Measurements from ENCODE around the gene PPP2R2D.

DNA sequence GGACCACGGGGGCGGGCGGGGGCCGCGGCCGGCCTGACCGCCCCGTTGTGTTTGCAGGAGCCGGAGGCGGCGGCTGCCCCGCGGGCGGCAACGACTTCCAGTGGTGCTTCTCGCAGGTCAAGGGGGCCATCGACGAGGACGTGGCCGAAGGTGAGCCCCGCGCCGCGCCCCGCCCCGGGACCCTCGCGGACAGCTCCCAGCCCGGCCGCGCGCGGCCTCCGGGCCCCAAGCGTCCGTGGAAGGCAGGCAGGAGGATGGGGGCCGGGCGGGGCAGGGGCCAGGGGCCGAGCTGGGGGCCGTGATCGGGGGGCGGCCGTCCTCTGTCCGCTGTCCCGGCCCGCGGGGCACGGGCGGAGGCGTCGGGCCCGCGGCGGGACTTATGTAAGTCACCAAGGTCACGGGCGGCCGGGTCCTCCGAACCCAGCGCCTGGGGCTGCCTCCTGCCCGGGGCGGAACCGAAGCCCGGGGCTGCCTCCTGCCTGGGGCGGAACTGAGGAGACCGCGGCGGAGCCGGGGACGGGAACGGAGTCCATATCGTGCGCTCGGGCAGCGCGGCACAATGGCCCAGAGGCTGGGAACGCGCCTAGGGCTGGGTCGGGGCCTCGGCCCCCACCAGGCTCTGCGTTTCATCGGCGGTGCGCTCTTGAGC, 497 bp downstream of the PPP2R2D start:
- TF ChIP-seq, protein P1, sequence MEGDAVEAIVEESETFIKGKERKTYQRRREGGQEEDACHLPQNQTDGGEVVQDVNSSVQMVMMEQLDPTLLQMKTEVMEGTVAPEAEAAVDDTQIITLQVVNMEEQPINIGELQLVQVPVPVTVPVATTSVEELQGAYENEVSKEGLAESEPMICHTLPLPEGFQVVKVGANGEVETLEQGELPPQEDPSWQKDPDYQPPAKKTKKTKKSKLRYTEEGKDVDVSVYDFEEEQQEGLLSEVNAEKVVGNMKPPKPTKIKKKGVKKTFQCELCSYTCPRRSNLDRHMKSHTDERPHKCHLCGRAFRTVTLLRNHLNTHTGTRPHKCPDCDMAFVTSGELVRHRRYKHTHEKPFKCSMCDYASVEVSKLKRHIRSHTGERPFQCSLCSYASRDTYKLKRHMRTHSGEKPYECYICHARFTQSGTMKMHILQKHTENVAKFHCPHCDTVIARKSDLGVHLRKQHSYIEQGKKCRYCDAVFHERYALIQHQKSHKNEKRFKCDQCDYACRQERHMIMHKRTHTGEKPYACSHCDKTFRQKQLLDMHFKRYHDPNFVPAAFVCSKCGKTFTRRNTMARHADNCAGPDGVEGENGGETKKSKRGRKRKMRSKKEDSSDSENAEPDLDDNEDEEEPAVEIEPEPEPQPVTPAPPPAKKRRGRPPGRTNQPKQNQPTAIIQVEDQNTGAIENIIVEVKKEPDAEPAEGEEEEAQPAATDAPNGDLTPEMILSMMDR (conservative IDR thresholded peaks at IDR 0.05; ENCODE audit: low read length): no peak
- TF ChIP-seq EZH2phosphoT487 (IDR thresholded peaks at IDR 0.05; ENCODE audit: borderline replicate concordance, low read depth, low read length): no peak

Data from OCI-LY7 (cell line).